T-helper 2 cell treated with Interferon-gamma antibody and Interleukin-4, amounts not matched to agents 100 ng/mL and 5 ng/mL, for 36 hours (primary cell): Measurements from ENCODE around the gene NCKAP5. TPM values are rescaled to one million over a fixed set of nuclear protein-coding genes. Genes with fewer than 3 reads are reported as not detected.

Experiments
- intact Hi-C: fragments of 100-400 bp; cut with micrococcal nuclease; formaldehyde crosslinking; loops from one replicate; pipeline ENCODE4 v1.15.1; 2023
- total RNA-seq: library from RNA; stranded (reverse); gene quantifications from 2 replicates; pipeline ENCODE4 v1.2.3, GENCODE V29; 2022

Gene NCKAP5
- total RNA-seq, 1 donor from 2014 or later, result not detected

GRCh38 chr2:132680544-132680943 lies 887.7 kb downstream of the NCKAP5 start:
- intact Hi-C loops, result no loop called here

- intact Hi-C loops, result no loop called here
These were observed 889.8 kb downstream of the NCKAP5 start for GRCh38 chr2:132678483-132678882.

- intact Hi-C loops, result no loop called here
These were observed 890.6 kb downstream of the NCKAP5 start for GRCh38 chr2:132677661-132678060.

GRCh38 chr2:132676999-132677398 lies 891.3 kb downstream of the NCKAP5 start:
- intact Hi-C loops, result no loop called here

- intact Hi-C loops, result no loop called here
These were observed 897.0 kb downstream of the NCKAP5 start for GRCh38 chr2:132671151-132671835.

GRCh38 chr2:132670496-132671150 lies 897.6 kb downstream of the NCKAP5 start:
- intact Hi-C loops, result no loop called here

- intact Hi-C loops, result no loop called here
These were observed 898.3 kb downstream of the NCKAP5 start, which contains the start of gene LYPD1 for GRCh38 chr2:132669908-132670495. Gene LYPD1 (minus strand): TSS chr2:132670205. CDS start chr2:132669932, 273 bp downstream.

- intact Hi-C loops, result no loop called here
These were observed 899.0 kb downstream of the NCKAP5 start for GRCh38 chr2:132668987-132669907.

GRCh38 chr2:132668189-132668823 lies 900.0 kb downstream of the NCKAP5 start:
- intact Hi-C loops, result no loop called here

- intact Hi-C loops, result no loop called here
These were observed 900.6 kb downstream of the NCKAP5 start for GRCh38 chr2:132667706-132668105.

GRCh38 chr2:132665401-132666140 lies 902.7 kb downstream of the NCKAP5 start:
- intact Hi-C loops, result no loop called here

GRCh38 chr2:132664096-132664495 lies 904.2 kb downstream of the NCKAP5 start:
- intact Hi-C loops, result no loop called here

GRCh38 chr2:132662732-132663131 lies 905.5 kb downstream of the NCKAP5 start:
- intact Hi-C loops, result no loop called here

GRCh38 chr2:132659331-132659730 lies 908.9 kb downstream of the NCKAP5 start:
- intact Hi-C loops, result no loop called here

- intact Hi-C loops, result no loop called here
These were observed 911.8 kb downstream of the NCKAP5 start for GRCh38 chr2:132656266-132656975.

- intact Hi-C loops, result no loop called here
These were observed 913.3 kb downstream of the NCKAP5 start for GRCh38 chr2:132654968-132655367.

GRCh38 chr2:132654335-132654734 lies 913.9 kb downstream of the NCKAP5 start:
- intact Hi-C loops, result no loop called here

- intact Hi-C loops, result no loop called here
These were observed 915.8 kb downstream of the NCKAP5 start for GRCh38 chr2:132652474-132652873.
